HEK293 (cell line): ENCODE results near the gene PARD3B.
A peak's percentile ranks its signal among the peaks of the same experiment; 100 is the strongest.

Experiments used
- CTCF ChIA-PET: fragments of 350-600 bp; formaldehyde crosslinking; extraction: SDS; loops from one replicate; lab custom pipeline; 2021; ENCODE audit warnings: antibody characterized with exemption; lab: Yijun Ruan, JAX
- POLR2A ChIA-PET: fragments of 300-600 bp; formaldehyde crosslinking; extraction: SDS; loops from one replicate; lab custom pipeline; 2020; ENCODE audit warnings: antibody characterized with exemption, inconsistent platforms; lab: Yijun Ruan, JAX
- H3K27ac ChIP-seq: fragments of 200-500 bp; sonication (Bioruptor generic); 2 replicates; pipeline ENCODE4 v1.5.1; 2014; ENCODE audit warnings: low read depth, low read length, control low read depth, inconsistent platforms; ENCODE audit errors: extremely low read depth
- H3K36me3 ChIP-seq, 2 experiments: fragments of 200-500 bp in 1 of 2; sonication (Bioruptor generic) in 1 of 2; 1 replicate in 1 of 2; 2 replicates in 1 of 2; pipeline ENCODE4 v1.5.1; 2014 to 2017; ENCODE audit warnings: inconsistent platforms in 2 of 2, low read length in 2 of 2; ENCODE audit not compliant: control insufficient read depth in 2 of 2, insufficient read depth in 1 of 2
- H3K4me1 ChIP-seq: fragments of 200-500 bp; sonication (Bioruptor generic); 2 replicates; pipeline ENCODE4 v1.5.1; 2014; ENCODE audit warnings: mild to moderate bottlenecking, low read length, inconsistent platforms; ENCODE audit not compliant: control insufficient read depth, insufficient read depth
- H3K4me3 ChIP-seq: 2 replicates; pipeline ENCODE4 v1.5.1; 2011; ENCODE audit warnings: low read depth, mild to moderate bottlenecking, control low read depth, low read length, moderate library complexity
- H3K9me3 ChIP-seq: fragments of 200-500 bp; sonication (Bioruptor generic); 2 replicates; pipeline ENCODE4 v1.5.1; 2014; ENCODE audit warnings: low read depth, low read length, inconsistent platforms; ENCODE audit not compliant: control insufficient read depth, insufficient read depth
- KLF1 ChIP-seq: fragments of 450-650 bp; formaldehyde crosslinking; IDR thresholded peaks from 2 replicates; pipeline ENCODE4 v1.5.1; 2016; ENCODE audit warnings: missing biosample characterization, missing genetic modification characterization
- PRDM1 ChIP-seq: fragments of 450-650 bp; formaldehyde crosslinking; IDR thresholded peaks from 2 replicates; pipeline ENCODE4; 2016; ENCODE audit warnings: missing biosample characterization, missing genetic modification characterization
- SALL2 ChIP-seq: fragments of 450-650 bp; formaldehyde crosslinking; IDR thresholded peaks from 2 replicates; pipeline ENCODE4 v1.5.0; 2017; ENCODE audit warnings: missing biosample characterization, mild to moderate bottlenecking, missing genetic modification characterization, borderline replicate concordance
- ZBTB48 ChIP-seq: fragments of 450-650 bp; formaldehyde crosslinking; IDR thresholded peaks from 2 replicates; pipeline ENCODE4 v1.5.1; 2016; ENCODE audit warnings: missing biosample characterization, missing genetic modification characterization
- ZNF174 ChIP-seq: fragments of 450-650 bp; formaldehyde crosslinking; IDR thresholded peaks from 2 replicates; pipeline ENCODE4 v1.5.0; 2017; ENCODE audit warnings: missing biosample characterization, mild to moderate bottlenecking, missing genetic modification characterization
- ZNF214 ChIP-seq: fragments of 450-650 bp; formaldehyde crosslinking; IDR thresholded peaks from 2 replicates; pipeline ENCODE4 v1.5.1; 2017; ENCODE audit warnings: missing biosample characterization, mild to moderate bottlenecking, missing genetic modification characterization, borderline replicate concordance
- ZNF24 ChIP-seq: fragments of 450-650 bp; formaldehyde crosslinking; IDR thresholded peaks from 2 replicates; pipeline ENCODE4 v1.5.1; 2016; ENCODE audit warnings: missing biosample characterization, missing genetic modification characterization
- ZNF37A ChIP-seq: fragments of 450-650 bp; IDR thresholded peaks from 2 replicates; pipeline ENCODE4 v1.5.1; 2018; ENCODE audit warnings: missing biosample characterization, missing genetic modification characterization
- ZNF416 ChIP-seq: fragments of 450-650 bp; formaldehyde crosslinking; IDR thresholded peaks from 2 replicates; pipeline ENCODE4 v1.5.1; 2016; ENCODE audit warnings: missing biosample characterization, missing genetic modification characterization
- ZNF423 ChIP-seq: fragments of 450-650 bp; formaldehyde crosslinking; IDR thresholded peaks from 2 replicates; pipeline ENCODE4 v1.5.1; 2016; ENCODE audit warnings: missing biosample characterization, missing genetic modification characterization
- ZNF433 ChIP-seq: fragments of 450-650 bp; formaldehyde crosslinking; IDR thresholded peaks from 2 replicates; pipeline ENCODE4 v1.5.1; 2016; ENCODE audit warnings: missing biosample characterization, missing genetic modification characterization, low read depth
- ZNF501 ChIP-seq: fragments of 450-650 bp; formaldehyde crosslinking; IDR thresholded peaks from 2 replicates; pipeline ENCODE4 v1.5.1; 2016; ENCODE audit warnings: missing biosample characterization, missing genetic modification characterization
- ZNF530 ChIP-seq: fragments of 450-650 bp; formaldehyde crosslinking; IDR thresholded peaks from 2 replicates; pipeline ENCODE4 v1.5.1; 2016; ENCODE audit warnings: low read depth, missing biosample characterization, missing genetic modification characterization
- ZNF654 ChIP-seq: fragments of 450-650 bp; formaldehyde crosslinking; IDR thresholded peaks from 2 replicates; pipeline ENCODE4 v1.5.1; 2016; ENCODE audit warnings: low read depth, missing biosample characterization, missing genetic modification characterization
- TF ChIP-seq, protein P1 (sequence below): fragments of 450-650 bp; IDR thresholded peaks from 2 replicates; pipeline ENCODE4 v1.5.1; 2018; ENCODE audit warnings: missing biosample characterization, missing genetic modification characterization
- TF ChIP-seq, protein P2 (sequence below): fragments of 450-650 bp; formaldehyde crosslinking; IDR thresholded peaks from 2 replicates; pipeline ENCODE4 v1.5.1; 2016; ENCODE audit warnings: missing biosample characterization, missing genetic modification characterization
- TF ChIP-seq, protein P3 (sequence below): fragments of 450-650 bp; formaldehyde crosslinking; IDR thresholded peaks from 2 replicates; pipeline ENCODE4 v1.5.1; 2016; ENCODE audit warnings: missing biosample characterization, missing genetic modification characterization
- TF ChIP-seq, protein P4 (sequence below): fragments of 450-650 bp; formaldehyde crosslinking; IDR thresholded peaks from 2 replicates; pipeline ENCODE4 v1.5.1; 2016; ENCODE audit warnings: missing biosample characterization, missing genetic modification characterization

The PARD3B gene

DNA sequence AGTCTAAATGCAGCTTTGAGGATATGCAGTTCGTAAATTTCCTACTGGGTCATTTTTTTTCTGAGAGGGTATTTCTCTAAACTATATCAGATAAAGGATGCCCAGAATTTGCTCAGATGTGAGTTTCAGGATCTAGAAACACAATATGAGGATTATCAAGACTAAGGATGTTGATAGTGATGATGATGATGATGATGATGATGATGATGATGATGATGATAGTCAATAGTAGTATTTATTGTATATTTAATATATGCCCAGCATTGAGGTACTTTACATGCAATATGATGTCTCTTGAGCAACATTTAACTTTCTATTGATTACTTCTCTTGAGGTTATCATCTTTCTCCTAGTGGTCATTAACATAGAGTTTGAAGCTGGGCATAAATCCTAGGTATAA lies 914.9 kb downstream of the PARD3B start:
- TF ChIP-seq ZNF423 (tag by site-specific recombination): no peak
- TF ChIP-seq, protein P1, sequence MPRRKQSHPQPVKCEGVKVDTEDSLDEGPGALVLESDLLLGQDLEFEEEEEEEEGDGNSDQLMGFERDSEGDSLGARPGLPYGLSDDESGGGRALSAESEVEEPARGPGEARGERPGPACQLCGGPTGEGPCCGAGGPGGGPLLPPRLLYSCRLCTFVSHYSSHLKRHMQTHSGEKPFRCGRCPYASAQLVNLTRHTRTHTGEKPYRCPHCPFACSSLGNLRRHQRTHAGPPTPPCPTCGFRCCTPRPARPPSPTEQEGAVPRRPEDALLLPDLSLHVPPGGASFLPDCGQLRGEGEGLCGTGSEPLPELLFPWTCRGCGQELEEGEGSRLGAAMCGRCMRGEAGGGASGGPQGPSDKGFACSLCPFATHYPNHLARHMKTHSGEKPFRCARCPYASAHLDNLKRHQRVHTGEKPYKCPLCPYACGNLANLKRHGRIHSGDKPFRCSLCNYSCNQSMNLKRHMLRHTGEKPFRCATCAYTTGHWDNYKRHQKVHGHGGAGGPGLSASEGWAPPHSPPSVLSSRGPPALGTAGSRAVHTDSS (tag by site-specific recombination): peak; percentile 89
- Histone ChIP-seq H3K36me3 (no peaks in the 10 kb centered on the region), H3K9me3 (no peaks in the 10 kb centered on the region), H3K4me3 (no peak overlapping the region), H3K27ac (no peak overlapping the region), H3K4me1 (no peaks in the 10 kb centered on the region)
- CTCF ChIA-PET: no interaction called here
- POLR2A ChIA-PET: no interaction called here

DNA sequence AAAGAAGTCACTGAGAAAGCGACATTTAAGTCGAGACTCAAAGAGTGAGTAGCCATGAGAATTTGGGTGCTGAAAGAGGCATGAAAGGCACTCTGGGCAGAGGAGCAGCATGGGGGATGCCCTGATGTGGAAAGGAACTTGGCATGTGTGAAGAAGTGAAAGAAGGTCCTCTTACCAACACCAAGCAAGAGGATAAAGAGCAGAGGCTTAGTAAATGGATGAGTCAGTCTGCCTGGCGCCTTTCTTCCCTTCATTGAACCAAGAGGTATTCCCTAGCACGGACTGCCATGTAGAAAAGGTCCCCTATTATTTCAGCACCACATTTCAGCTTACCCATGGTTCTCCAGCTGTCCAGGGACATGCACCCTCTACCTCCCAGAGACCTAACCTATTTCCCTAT lies 915.9 kb downstream of the PARD3B start:
- H3K36me3 ChIP-seq: no peaks in the 10 kb centered on the region
- CTCF ChIA-PET: no interaction called here
- POLR2A ChIA-PET: no interaction called here
- H3K4me1 ChIP-seq: no peaks in the 10 kb centered on the region
- H3K27ac ChIP-seq: no peak overlapping the region
- H3K9me3 ChIP-seq: no peaks in the 10 kb centered on the region
- TF ChIP-seq ZNF654 (tag by site-specific recombination) (no peak), ZNF416 (tag by site-specific recombination) (no peak), ZNF433 (tag by site-specific recombination) (no peak), ZNF423 (tag by site-specific recombination) (no peak), ZNF501 (tag by site-specific recombination) (no peak), ZNF24 (tag by site-specific recombination) (no peak), ZNF174 (tag by site-specific recombination) (no peak), SALL2 (tag by site-specific recombination) (no peak), ZBTB48 (tag by site-specific recombination) (no peak), ZNF37A (no peak), ZNF530 (tag by site-specific recombination) (no peak), KLF1 (no peak), ZNF214 (tag by site-specific recombination) (no peak), PRDM1 (no peak)
- TF ChIP-seq, protein P2, sequence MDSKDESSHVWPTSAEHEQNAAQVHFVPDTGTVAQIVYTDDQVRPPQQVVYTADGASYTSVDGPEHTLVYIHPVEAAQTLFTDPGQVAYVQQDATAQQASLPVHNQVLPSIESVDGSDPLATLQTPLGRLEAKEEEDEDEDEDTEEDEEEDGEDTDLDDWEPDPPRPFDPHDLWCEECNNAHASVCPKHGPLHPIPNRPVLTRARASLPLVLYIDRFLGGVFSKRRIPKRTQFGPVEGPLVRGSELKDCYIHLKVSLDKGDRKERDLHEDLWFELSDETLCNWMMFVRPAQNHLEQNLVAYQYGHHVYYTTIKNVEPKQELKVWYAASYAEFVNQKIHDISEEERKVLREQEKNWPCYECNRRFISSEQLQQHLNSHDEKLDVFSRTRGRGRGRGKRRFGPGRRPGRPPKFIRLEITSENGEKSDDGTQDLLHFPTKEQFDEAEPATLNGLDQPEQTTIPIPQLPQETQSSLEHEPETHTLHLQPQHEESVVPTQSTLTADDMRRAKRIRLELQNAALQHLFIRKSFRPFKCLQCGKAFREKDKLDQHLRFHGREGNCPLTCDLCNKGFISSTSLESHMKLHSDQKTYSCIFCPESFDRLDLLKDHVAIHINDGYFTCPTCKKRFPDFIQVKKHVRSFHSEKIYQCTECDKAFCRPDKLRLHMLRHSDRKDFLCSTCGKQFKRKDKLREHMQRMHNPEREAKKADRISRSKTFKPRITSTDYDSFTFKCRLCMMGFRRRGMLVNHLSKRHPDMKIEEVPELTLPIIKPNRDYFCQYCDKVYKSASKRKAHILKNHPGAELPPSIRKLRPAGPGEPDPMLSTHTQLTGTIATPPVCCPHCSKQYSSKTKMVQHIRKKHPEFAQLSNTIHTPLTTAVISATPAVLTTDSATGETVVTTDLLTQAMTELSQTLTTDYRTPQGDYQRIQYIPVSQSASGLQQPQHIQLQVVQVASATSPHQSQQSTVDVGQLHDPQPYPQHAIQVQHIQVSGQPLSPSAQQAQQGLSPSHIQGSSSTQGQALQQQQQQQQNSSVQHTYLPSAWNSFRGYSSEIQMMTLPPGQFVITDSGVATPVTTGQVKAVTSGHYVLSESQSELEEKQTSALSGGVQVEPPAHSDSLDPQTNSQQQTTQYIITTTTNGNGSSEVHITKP (tag by site-specific recombination): no peak
- TF ChIP-seq, protein P3, sequence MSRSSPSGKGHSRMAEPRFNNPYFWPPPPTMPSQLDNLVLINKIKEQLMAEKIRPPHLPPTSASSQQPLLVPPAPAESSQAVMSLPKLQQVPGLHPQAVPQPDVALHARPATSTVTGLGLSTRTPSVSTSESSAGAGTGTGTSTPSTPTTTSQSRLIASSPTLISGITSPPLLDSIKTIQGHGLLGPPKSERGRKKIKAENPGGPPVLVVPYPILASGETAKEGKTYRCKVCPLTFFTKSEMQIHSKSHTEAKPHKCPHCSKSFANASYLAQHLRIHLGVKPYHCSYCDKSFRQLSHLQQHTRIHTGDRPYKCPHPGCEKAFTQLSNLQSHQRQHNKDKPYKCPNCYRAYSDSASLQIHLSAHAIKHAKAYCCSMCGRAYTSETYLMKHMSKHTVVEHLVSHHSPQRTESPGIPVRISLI (tag by site-specific recombination): no peak
- TF ChIP-seq, protein P4, sequence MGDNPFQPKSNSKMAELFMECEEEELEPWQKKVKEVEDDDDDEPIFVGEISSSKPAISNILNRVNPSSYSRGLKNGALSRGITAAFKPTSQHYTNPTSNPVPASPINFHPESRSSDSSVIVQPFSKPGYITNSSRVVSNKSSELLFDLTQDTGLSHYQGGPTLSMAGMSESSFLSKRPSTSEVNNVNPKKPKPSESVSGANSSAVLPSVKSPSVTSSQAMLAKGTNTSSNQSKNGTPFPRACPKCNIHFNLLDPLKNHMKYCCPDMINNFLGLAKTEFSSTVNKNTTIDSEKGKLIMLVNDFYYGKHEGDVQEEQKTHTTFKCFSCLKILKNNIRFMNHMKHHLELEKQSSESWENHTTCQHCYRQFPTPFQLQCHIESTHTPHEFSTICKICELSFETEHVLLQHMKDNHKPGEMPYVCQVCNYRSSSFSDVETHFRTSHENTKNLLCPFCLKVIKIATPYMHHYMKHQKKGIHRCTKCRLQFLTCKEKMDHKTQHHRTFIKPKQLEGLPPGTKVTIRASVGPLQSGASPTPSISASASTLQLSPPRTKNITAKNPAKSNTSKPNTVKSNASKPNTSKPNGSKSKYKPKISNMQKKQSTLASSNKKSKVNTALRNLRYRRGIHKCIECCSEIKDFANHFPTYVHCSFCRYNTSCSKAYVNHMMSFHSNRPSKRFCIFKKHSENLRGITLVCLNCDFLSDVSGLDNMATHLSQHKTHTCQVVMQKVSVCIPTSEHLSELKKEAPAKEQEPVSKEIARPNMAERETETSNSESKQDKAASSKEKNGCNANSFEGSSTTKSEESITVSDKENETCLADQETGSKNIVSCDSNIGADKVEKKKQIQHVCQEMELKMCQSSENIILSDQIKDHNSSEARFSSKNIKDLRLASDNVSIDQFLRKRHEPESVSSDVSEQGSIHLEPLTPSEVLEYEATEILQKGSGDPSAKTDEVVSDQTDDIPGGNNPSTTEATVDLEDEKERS (tag by site-specific recombination): no peak
- no peak overlapping the region for H3K4me3 ChIP-seq
